ENCODE results near the gene TBX6. TPM values are rescaled to one million over a fixed set of nuclear protein-coding genes. Genes with fewer than 3 reads are reported as not detected.
"Not testable (repeated sequence)": the region's sequence is repeated elsewhere in the genome, so short reads cannot be mapped to it uniquely, and the experiment has no call there.

Gene TBX6
- total RNA-seq, 2 donors from 2014 or later: 0.92 to 1.1 TPM

DNA sequence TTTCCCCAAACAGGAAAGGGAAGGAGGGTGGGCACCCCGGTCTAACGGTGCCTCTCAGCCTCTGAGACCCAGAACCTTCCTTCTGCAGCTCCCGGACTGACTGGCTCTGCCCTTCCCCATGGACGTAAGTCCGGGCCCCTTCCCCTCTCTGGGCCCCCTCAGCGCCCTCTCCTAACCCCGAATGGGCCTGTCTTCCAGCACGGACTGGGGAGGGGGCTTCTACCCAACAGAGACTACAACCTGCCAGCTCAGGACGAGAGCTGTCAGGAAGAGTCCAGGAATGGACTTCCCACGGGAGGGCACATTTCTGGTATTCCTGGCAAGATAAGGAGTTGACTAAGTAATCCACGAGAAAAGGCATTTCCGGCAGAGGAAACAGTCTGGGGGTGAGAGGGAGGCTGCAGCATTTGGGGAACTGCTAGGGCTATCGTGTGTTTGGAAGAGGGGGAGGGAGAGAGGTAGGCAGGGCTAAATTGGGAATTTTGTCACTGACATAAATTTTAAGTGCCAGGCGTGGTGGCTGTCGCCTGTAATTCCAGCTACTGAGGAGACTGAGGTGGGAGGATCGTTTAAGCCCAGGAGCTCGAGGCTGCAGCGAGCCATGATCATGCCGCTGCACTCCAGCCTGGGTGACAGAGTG, 38.2 kb downstream of the TBX6 start:
- intact Hi-C loops (cut with DNase I, micrococcal nuclease): no loop called here
- ATAC-seq (peak; percentile 7), DNase-seq (no peak)

- intact Hi-C loops (cut with DNase I, micrococcal nuclease): no loop called here
Observed at GRCh38 chr16:30052671-30053372, 38.9 kb downstream of the TBX6 start.

DNA sequence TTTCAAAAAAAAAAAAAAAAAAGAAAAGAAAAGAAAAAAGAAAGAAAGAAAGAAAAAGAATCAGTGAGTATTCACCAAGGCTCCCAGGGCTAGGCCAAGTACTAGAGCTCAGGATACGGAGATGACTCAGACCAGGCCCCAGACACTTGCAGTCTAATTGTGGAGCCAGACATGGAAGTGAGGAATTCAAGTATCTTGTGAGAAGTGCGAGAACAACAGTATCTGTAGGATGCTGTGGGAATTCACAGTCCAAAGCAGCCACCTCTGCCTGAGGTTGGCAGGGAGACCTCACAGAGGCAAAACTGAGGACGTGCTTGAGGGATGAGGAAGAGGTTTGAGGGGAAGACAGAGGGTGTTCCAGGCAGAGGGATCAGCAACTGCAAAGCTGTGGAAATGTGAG, 40.2 kb downstream of the TBX6 start:
- ATAC-seq: no peak
- no peak for DNase-seq
- intact Hi-C loops (cut with DNase I, micrococcal nuclease): no loop called here

More at GRCh38 chr16:30052671-30053372, 38.9 kb downstream of the TBX6 start:
- peak; percentile 92 to 98 for DNase-seq
- ATAC-seq: peak; percentile 92

DNA sequence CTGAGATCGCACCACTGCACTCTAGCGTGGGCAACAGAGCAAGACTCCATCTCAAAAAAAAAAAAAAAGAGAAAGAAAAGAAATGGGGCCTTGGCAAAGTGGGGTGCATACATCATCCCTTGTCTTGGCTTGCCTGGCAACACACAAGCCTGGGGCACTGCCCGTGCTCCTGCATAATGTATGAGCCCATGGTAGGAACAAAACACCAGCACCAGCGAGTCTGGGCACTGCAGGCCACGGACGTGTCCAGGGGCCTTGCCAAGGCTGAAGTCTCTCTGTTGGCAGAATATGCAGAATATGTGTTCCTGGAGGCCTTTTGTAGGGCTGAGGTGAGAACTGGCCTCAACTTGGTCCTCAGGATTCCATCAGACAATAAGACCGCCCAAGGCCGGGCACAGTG, 41.9 kb downstream of the TBX6 start:
- ATAC-seq: no peak
- intact Hi-C loops (cut with DNase I, micrococcal nuclease): no loop called here

DNA sequence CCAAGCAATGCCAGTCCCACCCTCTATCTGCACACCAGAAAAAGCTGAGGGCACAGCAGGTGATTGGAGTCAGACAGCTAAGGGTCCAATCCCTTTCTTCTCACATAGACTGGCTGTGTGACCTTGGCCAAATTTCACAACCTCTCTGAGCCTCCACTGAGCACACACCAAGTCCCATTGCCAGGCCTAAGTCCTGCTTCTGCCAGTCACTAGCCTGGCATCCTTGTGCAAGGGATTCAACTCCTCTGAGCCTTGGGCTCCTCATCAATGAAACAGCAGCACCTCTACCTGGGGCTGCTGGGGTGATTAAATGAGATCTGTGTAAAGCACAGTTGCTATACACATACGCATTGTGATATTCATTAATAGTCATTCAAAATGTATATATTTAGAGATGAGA, 45.1 kb downstream of the TBX6 start:
- DNase-seq (no peak), ATAC-seq (no peak)
- intact Hi-C loops (cut with DNase I, micrococcal nuclease): no loop called here

More for the DNA sequence above, 41.9 kb downstream of the TBX6 start:
- no peak for DNase-seq

GRCh38 chr16:30046178-30046577, 45.5 kb downstream of the TBX6 start:
- intact Hi-C loops (cut with DNase I, micrococcal nuclease): no loop called here
- ATAC-seq: no peak
- DNase-seq: no peak

DNA sequence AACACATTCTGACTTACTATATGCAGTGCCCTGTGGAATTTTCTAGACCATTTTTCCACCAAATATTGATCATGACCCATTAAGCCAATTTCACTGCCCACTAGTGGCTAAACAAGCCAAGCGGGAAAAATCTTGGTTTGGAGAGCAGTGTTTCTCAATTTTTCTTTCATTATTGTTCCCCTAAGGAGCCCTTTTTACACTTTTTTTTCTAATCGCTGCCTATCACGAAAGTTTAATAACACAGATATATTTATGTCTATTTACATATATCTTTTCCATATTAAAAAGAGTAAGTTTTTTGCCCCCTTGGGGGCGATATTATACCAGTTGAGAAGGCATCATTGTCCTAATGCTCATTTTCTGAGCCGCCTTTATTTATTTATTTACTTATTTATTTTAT, 49.9 kb downstream of the TBX6 start:
- intact Hi-C loops (cut with DNase I, micrococcal nuclease): no loop called here
- ATAC-seq: no peak
- no peak for DNase-seq

DNA sequence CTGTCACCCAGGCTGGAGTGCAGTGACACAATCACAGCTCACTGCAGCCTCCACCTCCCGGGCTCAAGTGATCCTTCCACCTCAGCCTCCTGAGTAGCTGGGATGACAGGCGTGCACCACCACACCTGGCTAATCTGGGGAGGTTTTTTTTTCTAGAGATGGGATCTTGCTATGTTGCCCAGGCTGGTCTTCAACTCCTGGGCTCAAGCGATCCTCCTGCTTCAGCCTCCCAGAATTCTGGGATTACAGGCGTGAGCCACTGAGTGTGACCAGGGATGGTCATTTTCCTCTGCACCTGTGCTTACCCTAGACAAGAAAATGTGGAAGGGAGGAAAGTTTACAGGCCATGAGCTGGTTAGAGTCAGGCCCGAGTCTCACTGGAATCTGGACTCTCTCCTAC, 51.0 kb downstream of the TBX6 start:
- intact Hi-C loops (cut with DNase I, micrococcal nuclease); ATAC-seq; DNase-seq: not testable (repeated sequence)

- no peak for ATAC-seq
- intact Hi-C loops (cut with DNase I, micrococcal nuclease): no loop called here
- DNase-seq: no peak
Observed at GRCh38 chr16:30040221-30040620, 51.5 kb downstream of the TBX6 start.

Other genes starting within 250 kb of the TBX6 start
- 10 to 100 TPM; 62.9 to 85.3 TPM for gene CDIPT, start 228.7 kb downstream of the TBX6 start, total RNA-seq
- 10 to 100 TPM; 11.1 to 13.0 TPM for gene SEZ6L2, start 192.4 kb downstream of the TBX6 start, total RNA-seq
- 1 to 10 TPM; 1.7 to 2.0 TPM for gene ASPHD1, start 191.4 kb downstream of the TBX6 start, total RNA-seq
- 10 to 100 TPM; 22.2 to 35.2 TPM for gene KCTD13, start 165.7 kb downstream of the TBX6 start, total RNA-seq
- 100 to 1,000 TPM; 187 to 192 TPM for gene TMEM219, start 129.8 kb downstream of the TBX6 start, total RNA-seq
- 10 to 100 TPM; 44.5 TPM for gene TAOK2, start 118.1 kb downstream of the TBX6 start, total RNA-seq
- gene HIRIP3, start 96.3 kb downstream of the TBX6 start, total RNA-seq: 10 to 100 TPM in 1 of 2 donors, 1 to 10 TPM in 1; 7.6 to 11.9 TPM
- gene INO80E, start 95.7 kb downstream of the TBX6 start, total RNA-seq: 10 to 100 TPM; 61.4 to 73.7 TPM
- 1 to 10 TPM; 7.5 to 9.2 TPM for gene DOC2A, start 80.9 kb downstream of the TBX6 start, total RNA-seq
- gene C16orf92, start 68.7 kb downstream of the TBX6 start, total RNA-seq: not detected
- gene TLCD3B, start 60.7 kb downstream of the TBX6 start, total RNA-seq: under 1 TPM in 1 of 2 donors, not detected in 1; 0.31 TPM
- 1,000 to 10,000 TPM; 1,798 to 1,835 TPM for gene ALDOA, start 26.2 kb downstream of the TBX6 start, total RNA-seq
- 100 to 1,000 TPM; 101 to 106 TPM for gene PPP4C, start 15.9 kb downstream of the TBX6 start, total RNA-seq
- gene YPEL3, start 4.3 kb upstream of the TBX6 start, total RNA-seq: 10 to 100 TPM; 30.5 to 58.2 TPM
- 10 to 100 TPM; 62.3 to 88.7 TPM for gene GDPD3, start 21.6 kb upstream of the TBX6 start, total RNA-seq
- gene MAPK3, start 31.3 kb upstream of the TBX6 start, total RNA-seq: 100 to 1,000 TPM; 354 to 370 TPM
- gene CORO1A, start 91.7 kb upstream of the TBX6 start, total RNA-seq: 10 to 100 TPM in 1 of 2 donors, 1 to 10 TPM in 1; 7.6 to 24.5 TPM
- gene BOLA2B, start 101.7 kb upstream of the TBX6 start, total RNA-seq: 100 to 1,000 TPM; 156 to 192 TPM
- gene SLX1A, start 102.0 kb upstream of the TBX6 start, total RNA-seq: 10 to 100 TPM; 84.5 to 86.9 TPM
- 10 to 100 TPM; 72.3 to 92.6 TPM for gene SULT1A3, start 107.3 kb upstream of the TBX6 start, total RNA-seq
- gene NPIPB13, start 156.6 kb upstream of the TBX6 start, total RNA-seq: 10 to 100 TPM in 1 of 2 donors, 1 to 10 TPM in 1; 9.7 to 21.1 TPM